ENCODE measurements around the gene BHLHE23. TPM values are rescaled to one million over a fixed set of nuclear protein-coding genes. Genes with fewer than 3 reads are reported as not detected.

Gene BHLHE23
- not detected in 2 replicates for total RNA-seq (ENCODE audit: low replicate concordance)

DNA sequence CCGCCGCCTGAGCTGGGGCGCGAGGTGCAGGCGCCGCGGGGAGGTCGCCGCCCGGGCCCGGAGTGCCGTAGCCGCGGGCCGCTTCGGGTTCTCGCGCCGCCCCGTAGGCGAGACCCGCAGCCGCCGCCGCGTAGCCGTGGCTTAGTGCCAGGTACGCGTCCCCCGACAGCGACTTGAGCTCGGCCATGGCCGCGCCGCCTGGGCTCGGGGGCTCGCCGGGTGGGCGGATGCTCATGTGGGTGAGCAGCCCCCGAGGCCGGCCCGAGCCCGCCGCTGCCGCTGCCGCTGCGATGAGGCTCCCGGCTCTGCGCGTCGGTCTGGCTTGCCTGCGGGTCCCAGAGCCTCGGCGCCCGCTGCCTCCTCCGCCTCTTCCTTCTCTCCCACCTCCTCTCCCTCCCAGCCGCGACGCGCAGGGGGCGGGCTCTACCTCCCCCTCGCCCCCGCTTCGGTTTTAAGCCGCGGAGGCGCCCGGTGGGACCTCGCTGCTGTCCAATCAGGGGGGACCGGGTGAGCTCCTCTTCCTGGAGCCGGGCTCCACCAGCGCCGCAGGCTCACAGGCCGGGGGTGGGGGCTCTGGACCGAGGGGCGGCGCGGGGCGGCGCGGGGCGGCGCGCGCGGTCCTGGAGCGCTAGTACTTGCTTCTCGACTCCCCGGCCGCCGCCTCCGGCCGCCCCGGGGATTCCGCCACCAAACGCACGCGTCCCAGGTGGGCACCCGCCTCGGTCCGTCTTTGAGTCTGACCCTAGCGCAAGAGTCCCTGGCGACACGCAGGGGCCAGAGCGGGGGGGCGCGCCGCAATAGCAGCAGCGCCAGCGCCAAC, at the start of gene BHLHE23:
TSS of gene BHLHE23 (minus strand) at position 425 of the 820 bp plus-strand sequence. CDS start at position 235, 190 bp downstream.

Other genes starting within 250 kb of the BHLHE23 start
- gene MRGBP, start 210.5 kb downstream of the BHLHE23 start, total RNA-seq (ENCODE audit: low replicate concordance) = 8.0 and 16.0 TPM in 2 replicates
- gene OGFR, start 202.1 kb downstream of the BHLHE23 start, total RNA-seq (ENCODE audit: low replicate concordance) = 24.1 and 39.2 TPM in 2 replicates
- 0.30 TPM in 1 of 2 replicates, not detected in the other for gene COL9A3, start 189.9 kb downstream of the BHLHE23 start, total RNA-seq (ENCODE audit: low replicate concordance)
- gene TCFL5, start 145.1 kb downstream of the BHLHE23 start, total RNA-seq (ENCODE audit: low replicate concordance) = 11.5 and 12.5 TPM in 2 replicates
- 24.8 and 25.5 TPM in 2 replicates for gene DIDO1, start 80.5 kb downstream of the BHLHE23 start, total RNA-seq (ENCODE audit: low replicate concordance)
- gene GID8, start 68.8 kb downstream of the BHLHE23 start, total RNA-seq (ENCODE audit: low replicate concordance) = 37.5 and 39.4 TPM in 2 replicates
- gene SLC17A9, start 54.3 kb downstream of the BHLHE23 start, total RNA-seq (ENCODE audit: low replicate concordance) = 2.5 and 20.9 TPM in 2 replicates
- gene YTHDF1, start 209.2 kb upstream of the BHLHE23 start, total RNA-seq (ENCODE audit: low replicate concordance) = 11.9 and 18.8 TPM in 2 replicates
- 0.23 TPM in 1 of 2 replicates, not detected in the other for gene BIRC7, start 228.9 kb upstream of the BHLHE23 start, total RNA-seq (ENCODE audit: low replicate concordance)
- 0.15 TPM in 1 of 2 replicates, not detected in the other for gene NKAIN4, start 247.5 kb upstream of the BHLHE23 start, total RNA-seq (ENCODE audit: low replicate concordance)